Immature natural killer cell (primary cell): ENCODE data around the gene KCNQ1. TPM values are rescaled to one million over a fixed set of nuclear protein-coding genes. Genes with fewer than 3 reads are reported as not detected.

Experiments
- DNase-seq, 3 donors: peaks; one replicate each; pipeline ENCODE4 v3.0.0; 2022; ENCODE audit warnings: mixed read lengths in 1 of 3
- H3K27ac Mint-ChIP-seq, 6 donors: one replicate each; pipeline ENCODE4 v1.8.0; 2020; ENCODE audit warnings: mixed read lengths in 6 of 6, mild to moderate bottlenecking in 5 of 6, inconsistent platforms in 4 of 6, moderate library complexity in 3 of 6
- H3K27me3 Mint-ChIP-seq, 3 donors: one replicate each; pipeline ENCODE4 v1.8.0; 2020 to 2021; ENCODE audit warnings: low read depth in 3 of 3, mild to moderate bottlenecking in 3 of 3, mixed read lengths in 3 of 3, moderate library complexity in 3 of 3, inconsistent platforms in 1 of 3
- H3K36me3 Mint-ChIP-seq, 3 donors: one replicate each; pipeline ENCODE4 v1.8.0; 2020; ENCODE audit warnings: mixed read lengths in 3 of 3, inconsistent platforms in 2 of 3, mild to moderate bottlenecking in 2 of 3
- H3K4me1 Mint-ChIP-seq, 2 donors: one replicate each; pipeline ENCODE4 v1.8.0; 2020; ENCODE audit warnings: inconsistent platforms in 2 of 2, mild to moderate bottlenecking in 2 of 2, mixed read lengths in 2 of 2, moderate library complexity in 1 of 2
- H3K4me3 Mint-ChIP-seq, 5 donors: one replicate each; pipeline ENCODE4 v1.8.0; 2020; ENCODE audit warnings: mild to moderate bottlenecking in 5 of 5, mixed read lengths in 5 of 5, inconsistent platforms in 3 of 5, moderate library complexity in 3 of 5
- H3K9me3 Mint-ChIP-seq, 6 donors: one replicate each; pipeline ENCODE4 v1.8.0; 2020; ENCODE audit warnings: mild to moderate bottlenecking in 6 of 6, mixed read lengths in 6 of 6, inconsistent platforms in 4 of 6, moderate library complexity in 3 of 6
- polyA plus RNA-seq, 3 donors: library from polyadenylated mRNA; unstranded; fragments of 300-500 nt; fragmentation: Illumina TruSeq; gene quantifications; one replicate each; pipeline ENCODE4 v1.2.3, GENCODE V29; 2021

The KCNQ1 gene
- polyA plus RNA-seq, 3 donors from 2014 or later, result 0.13 to 1.1 (median 0.73) TPM

- H3K4me1 Mint-ChIP-seq, result no peaks in the 10 kb centered on the region
- H3K36me3 Mint-ChIP-seq, result no peaks in the 10 kb centered on the region
- no peak for DNase-seq
- no peaks in the 10 kb centered on the region for H3K9me3 Mint-ChIP-seq
- H3K4me3 Mint-ChIP-seq, result no peak overlapping the region
- H3K27me3 Mint-ChIP-seq, result peaks cover 0 to 4% (median 3%) of the 10 kb centered on the region in 3 donors
- H3K27ac Mint-ChIP-seq, result no peak overlapping the region
Measured at GRCh38 chr11:2507945-2508749, 63.3 kb downstream of the KCNQ1 start.

- no peaks in the 10 kb centered on the region for H3K4me1 Mint-ChIP-seq
Measured at GRCh38 chr11:2508793-2509192, 64.0 kb downstream of the KCNQ1 start.

GRCh38 chr11:2509481-2510001 lies 64.7 kb downstream of the KCNQ1 start:
- no peak for DNase-seq
- H3K27me3 Mint-ChIP-seq, result peaks cover 0 to 3% (median 2%) of the 10 kb centered on the region in 3 donors
- no peak overlapping the region for H3K27ac Mint-ChIP-seq
- H3K4me3 Mint-ChIP-seq, result no peak overlapping the region
- H3K36me3 Mint-ChIP-seq, result no peaks in the 10 kb centered on the region
- no peaks in the 10 kb centered on the region for H3K4me1 Mint-ChIP-seq
- no peaks in the 10 kb centered on the region for H3K9me3 Mint-ChIP-seq

More at GRCh38 chr11:2508793-2509192, 64.0 kb downstream of the KCNQ1 start:
- Mint-ChIP-seq H3K9me3 (no peaks in the 10 kb centered on the region), H3K36me3 (no peaks in the 10 kb centered on the region), H3K27ac (no peak overlapping the region), H3K27me3 (peaks cover 0 to 5% (median 2%) of the 10 kb centered on the region in 3 donors), H3K4me3 (no peak overlapping the region)
- no peak for DNase-seq

- Mint-ChIP-seq H3K27ac (no peak overlapping the region), H3K4me1 (no peaks in the 10 kb centered on the region), H3K27me3 (peaks cover 0 to 3% (median 2%) of the 10 kb centered on the region in 3 donors), H3K9me3 (no peaks in the 10 kb centered on the region), H3K4me3 (no peak overlapping the region), H3K36me3 (no peaks in the 10 kb centered on the region)
- no peak for DNase-seq
Measured at GRCh38 chr11:2510626-2511402, 66.0 kb downstream of the KCNQ1 start.

GRCh38 chr11:2511421-2512369 lies 66.9 kb downstream of the KCNQ1 start:
- H3K9me3 Mint-ChIP-seq, result no peaks in the 10 kb centered on the region
- no peak overlapping the region for H3K27ac Mint-ChIP-seq
- no peaks in the 10 kb centered on the region for H3K36me3 Mint-ChIP-seq

GRCh38 chr11:2512431-2513407 lies 67.9 kb downstream of the KCNQ1 start:
- peaks cover 0 to 3% (median 2%) of the 10 kb centered on the region in 3 donors for H3K27me3 Mint-ChIP-seq
- H3K9me3 Mint-ChIP-seq, result no peaks in the 10 kb centered on the region
- H3K4me3 Mint-ChIP-seq, result no peak overlapping the region
- H3K27ac Mint-ChIP-seq, result no peak overlapping the region
- no peaks in the 10 kb centered on the region for H3K36me3 Mint-ChIP-seq
- no peak for DNase-seq
- no peaks in the 10 kb centered on the region for H3K4me1 Mint-ChIP-seq

More at GRCh38 chr11:2511421-2512369, 66.9 kb downstream of the KCNQ1 start:
- no peaks in the 10 kb centered on the region for H3K4me1 Mint-ChIP-seq
- peaks cover 0 to 3% (median 2%) of the 10 kb centered on the region in 3 donors for H3K27me3 Mint-ChIP-seq
- no peak for DNase-seq
- H3K4me3 Mint-ChIP-seq, result no peak overlapping the region

- H3K27me3 Mint-ChIP-seq, result peaks cover 0 to 3% (median 2%) of the 10 kb centered on the region in 3 donors
- H3K27ac Mint-ChIP-seq, result no peak overlapping the region
- no peaks in the 10 kb centered on the region for H3K36me3 Mint-ChIP-seq
- H3K4me1 Mint-ChIP-seq, result no peaks in the 10 kb centered on the region
- no peak for DNase-seq
- H3K9me3 Mint-ChIP-seq, result no peaks in the 10 kb centered on the region
- no peak overlapping the region for H3K4me3 Mint-ChIP-seq
Measured at GRCh38 chr11:2513441-2513840, 68.6 kb downstream of the KCNQ1 start.

- no peak for DNase-seq
- Mint-ChIP-seq H3K27ac (no peak overlapping the region), H3K36me3 (no peaks in the 10 kb centered on the region), H3K4me1 (no peaks in the 10 kb centered on the region), H3K9me3 (no peaks in the 10 kb centered on the region), H3K27me3 (peaks cover 0 to 3% (median 1%) of the 10 kb centered on the region in 3 donors), H3K4me3 (no peak overlapping the region)
Measured at GRCh38 chr11:2515401-2516275, 70.8 kb downstream of the KCNQ1 start.

- H3K4me1 Mint-ChIP-seq, result no peaks in the 10 kb centered on the region
- no peaks in the 10 kb centered on the region for H3K9me3 Mint-ChIP-seq
- no peak overlapping the region for H3K27ac Mint-ChIP-seq
- H3K4me3 Mint-ChIP-seq, result no peak overlapping the region
- no peak for DNase-seq
- H3K36me3 Mint-ChIP-seq, result no peaks in the 10 kb centered on the region
- H3K27me3 Mint-ChIP-seq, result peaks cover 0 to 5% (median 1%) of the 10 kb centered on the region in 3 donors
Measured at GRCh38 chr11:2516276-2517015, 71.6 kb downstream of the KCNQ1 start.

GRCh38 chr11:2517016-2517385 lies 72.2 kb downstream of the KCNQ1 start:
- H3K27me3 Mint-ChIP-seq, result peaks cover 0 to 5% (median 1%) of the 10 kb centered on the region in 3 donors
- DNase-seq, result no peak
- H3K4me1 Mint-ChIP-seq, result no peaks in the 10 kb centered on the region
- no peaks in the 10 kb centered on the region for H3K9me3 Mint-ChIP-seq
- H3K27ac Mint-ChIP-seq, result no peak overlapping the region
- no peaks in the 10 kb centered on the region for H3K36me3 Mint-ChIP-seq
- no peak overlapping the region for H3K4me3 Mint-ChIP-seq

- Mint-ChIP-seq H3K9me3 (no peaks in the 10 kb centered on the region), H3K4me3 (no peak overlapping the region), H3K27ac (no peak overlapping the region), H3K36me3 (no peaks in the 10 kb centered on the region), H3K4me1 (no peaks in the 10 kb centered on the region), H3K27me3 (peaks cover 0 to 6% (median 1%) of the 10 kb centered on the region in 3 donors)
- no peak for DNase-seq
Measured at GRCh38 chr11:2517386-2518064, 72.7 kb downstream of the KCNQ1 start.
